Astrocyte of the spinal cord (primary cell): ENCODE data around the gene PGAP6.

Source experiments
- DNase-seq: peaks from one replicate; pipeline ENCODE4 v3.0.0; 2011; ENCODE audit warnings: low read depth, low spot score
- H3K4me3 ChIP-seq: 2 replicates; pipeline ENCODE4 v1.5.1; 2011; ENCODE audit warnings: low read depth, mild to moderate bottlenecking, low read length, moderate library complexity
- CTCF ChIP-seq: IDR thresholded peaks from 2 replicates; pipeline ENCODE4 v1.5.1; 2012; ENCODE audit warnings: low read depth, mild to moderate bottlenecking, low read length, inconsistent platforms
- in situ Hi-C: cut with HindIII; loops from 2 replicates; pipeline ENCODE4 v1.10.0; 2017; ENCODE audit warnings: low sequenced_read_pairs

PGAP6 gene

GRCh38 chr16:410516-411178 is 28.9 kb upstream of the PGAP6 start:
- no peak for DNase-seq
- in situ Hi-C loops, result no loop called here
- H3K4me3 ChIP-seq, result no peak overlapping the region
- no peak for TF ChIP-seq CTCF

- no peak for TF ChIP-seq CTCF
- H3K4me3 ChIP-seq, result no peak overlapping the region
- in situ Hi-C loops, result no loop called here
- no peak for DNase-seq
These were observed 25.5 kb upstream of the PGAP6 start for GRCh38 chr16:407253-407652.

DNA sequence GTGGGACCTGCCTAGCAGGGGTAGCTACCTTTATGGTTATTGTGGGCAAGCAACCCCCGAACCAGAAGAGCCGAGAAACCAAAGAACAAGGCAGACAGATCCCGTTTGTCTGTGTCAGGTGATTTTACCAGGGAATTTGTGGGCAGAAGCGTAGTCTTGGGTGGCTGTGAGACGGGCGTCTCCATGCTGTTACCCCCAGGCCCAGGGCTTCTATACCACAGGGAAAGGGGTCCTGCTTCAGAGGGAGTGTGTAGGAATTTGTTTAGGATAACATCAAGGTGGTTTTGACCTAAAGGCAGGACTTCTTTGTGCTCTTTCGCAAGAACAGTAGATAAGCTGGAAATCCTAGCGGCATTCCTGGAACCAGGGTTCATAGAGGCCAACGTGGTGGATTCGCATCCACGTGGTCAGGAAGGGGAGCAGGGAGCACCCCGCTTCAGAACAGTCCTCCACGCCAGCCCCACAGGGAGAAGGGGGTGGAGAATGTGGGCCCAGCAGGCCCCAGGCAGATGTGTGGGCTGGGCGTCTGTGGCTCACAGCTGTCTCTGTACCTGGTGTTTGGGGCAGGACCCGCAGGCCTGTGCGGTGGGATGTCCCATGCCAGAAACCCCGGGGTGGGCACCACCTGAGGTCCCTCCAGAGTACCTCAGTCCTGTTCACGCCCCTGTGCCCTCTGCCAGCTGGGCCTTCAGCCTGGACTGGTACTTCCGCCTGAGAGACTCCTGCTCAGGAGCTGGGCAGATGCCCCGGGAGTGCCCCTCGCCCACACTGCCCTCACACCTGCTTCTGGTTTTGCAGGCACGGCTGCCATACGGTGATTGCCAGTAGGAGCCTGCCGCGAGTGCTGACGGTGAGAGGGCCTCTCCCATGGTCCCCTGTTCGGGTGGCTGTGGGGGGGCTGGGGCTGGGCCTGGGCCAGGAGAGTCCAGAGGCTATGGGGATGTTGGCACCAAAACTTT is 24.0 kb upstream of the PGAP6 start:
- no peak for DNase-seq
- H3K4me3 ChIP-seq, result no peak overlapping the region
- TF ChIP-seq CTCF, result no peak
- in situ Hi-C loops, result no loop called here

GRCh38 chr16:404971-405486 is 23.3 kb upstream of the PGAP6 start:
- no peak overlapping the region for H3K4me3 ChIP-seq
- TF ChIP-seq CTCF, result no peak
- no peak for DNase-seq
- in situ Hi-C loops, result no loop called here

DNA sequence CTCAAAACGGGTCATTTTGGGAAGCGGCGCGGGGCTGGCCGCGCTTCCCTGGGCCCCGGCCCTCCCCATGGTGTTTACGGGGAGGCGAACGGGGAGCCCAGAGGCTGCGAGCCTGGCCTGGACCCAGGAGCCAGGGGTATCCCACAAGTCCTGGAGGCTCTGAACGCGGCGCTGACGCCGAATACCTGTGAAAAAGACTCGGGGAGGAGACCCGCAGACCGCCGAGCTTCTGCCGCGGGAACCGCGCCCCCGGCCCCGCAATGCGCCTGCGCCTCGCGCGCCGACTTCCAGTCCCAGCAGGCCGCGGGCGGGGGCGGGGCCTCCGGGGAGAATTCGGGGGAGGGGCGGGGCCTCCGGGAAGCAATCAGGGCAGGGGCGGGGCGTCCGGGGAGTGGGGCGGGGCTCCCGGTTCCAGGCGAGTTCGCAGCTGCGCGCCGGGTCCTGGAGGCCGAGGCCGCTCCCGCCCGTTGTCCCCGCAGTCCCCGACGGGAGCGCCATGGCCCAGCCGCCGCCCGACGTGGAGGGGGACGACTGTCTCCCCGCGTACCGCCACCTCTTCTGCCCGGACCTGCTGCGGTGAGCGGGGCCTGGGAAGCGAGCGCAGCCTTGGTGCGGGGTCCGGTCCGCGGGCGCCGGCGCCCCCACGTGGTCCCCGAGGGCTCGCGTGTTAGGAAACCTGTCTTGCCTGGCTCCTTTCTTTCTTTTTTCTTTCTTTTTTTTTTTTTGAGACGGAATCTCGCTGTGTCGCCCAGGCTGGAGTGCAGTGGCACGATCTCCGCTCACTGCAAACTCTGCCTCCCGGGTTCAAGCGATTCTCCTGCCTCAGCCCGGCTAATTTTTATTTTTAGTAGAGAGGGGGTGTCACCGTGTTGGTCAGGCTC is 19.9 kb upstream of the PGAP6 start, which contains the start of gene DECR2:
DECR2 (plus strand) TSS at position 418 of the 881 bp plus-strand sequence; CDS start at position 497, 79 bp downstream.
- in situ Hi-C loops, result no loop called here
- H3K4me3 ChIP-seq, result peak within 1 kb of the TSS; percentile 88
- peak; percentile 86 for DNase-seq
- peak; percentile 50 for TF ChIP-seq CTCF
